WERI-Rb-1 (cell line): ENCODE results near the gene CENPK.

Experiments
- DNase-seq: peaks from one replicate; pipeline ENCODE4 v3.0.0-alpha.2; 2020
- H3K27ac ChIP-seq: fragments of 250-450 bp; sonication (Bioruptor Pico); 2 replicates; pipeline ENCODE4 v1.5.1; 2020; ENCODE audit warnings: mild to moderate bottlenecking, moderate library complexity
- H3K27me3 ChIP-seq: fragments of 250-450 bp; sonication (Bioruptor Pico); 2 replicates; pipeline ENCODE4 v1.5.1; 2021; ENCODE audit warnings: mild to moderate bottlenecking, low read depth, moderate library complexity; ENCODE audit not compliant: insufficient read depth, severe bottlenecking
- H3K36me3 ChIP-seq: fragments of 250-450 bp; sonication (Bioruptor Pico); 2 replicates; pipeline ENCODE4 v1.5.1; 2020; ENCODE audit warnings: mild to moderate bottlenecking, moderate library complexity
- H3K4me3 ChIP-seq: 2 replicates; pipeline ENCODE4 v1.5.1; 2011; ENCODE audit warnings: low read depth, mild to moderate bottlenecking, control low read depth, low read length
- H3K9me3 ChIP-seq: fragments of 250-450 bp; sonication (Bioruptor Pico); 2 replicates; pipeline ENCODE4 v1.5.1; 2021; ENCODE audit warnings: mild to moderate bottlenecking, moderate library complexity; ENCODE audit not compliant: severe bottlenecking
- TF ChIP-seq, protein P1 (sequence below): IDR thresholded peaks from 2 replicates; pipeline ENCODE4 v1.5.1; 2011; ENCODE audit warnings: low read depth, mild to moderate bottlenecking, control low read depth, inconsistent platforms, low read length

CENPK gene

DNA sequence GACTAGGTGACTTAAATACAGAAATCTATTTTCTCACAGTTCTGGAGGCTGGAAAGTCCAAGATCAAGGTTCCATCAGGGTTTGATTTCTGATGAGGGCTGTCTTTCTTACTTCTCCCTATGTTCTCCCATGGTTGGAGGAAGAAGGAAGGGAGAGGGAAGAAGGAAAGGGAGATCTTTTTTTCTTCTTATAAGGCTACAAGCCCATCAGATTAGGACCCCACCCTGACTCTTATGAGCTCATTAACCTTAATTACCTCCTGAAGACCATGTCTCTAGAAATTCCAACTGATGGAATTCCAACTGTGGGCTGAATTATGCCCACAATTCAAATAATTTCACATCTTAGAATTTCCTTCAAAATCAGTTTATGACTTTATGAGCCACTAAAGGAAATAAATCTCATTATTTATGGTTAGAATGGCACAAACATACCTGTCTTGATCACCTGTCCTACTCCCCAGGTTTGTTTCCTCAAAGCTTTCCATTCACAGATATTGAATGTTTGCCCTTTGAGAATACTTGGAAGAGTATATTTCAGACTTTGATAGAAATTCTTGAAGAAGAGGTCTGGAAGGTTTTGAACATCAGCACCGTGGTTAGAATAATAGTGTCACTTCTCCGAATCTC, 7.7 kb upstream of the CENPK start:
- peaks cover 49% of the 10 kb centered on the region for H3K36me3 ChIP-seq

DNA sequence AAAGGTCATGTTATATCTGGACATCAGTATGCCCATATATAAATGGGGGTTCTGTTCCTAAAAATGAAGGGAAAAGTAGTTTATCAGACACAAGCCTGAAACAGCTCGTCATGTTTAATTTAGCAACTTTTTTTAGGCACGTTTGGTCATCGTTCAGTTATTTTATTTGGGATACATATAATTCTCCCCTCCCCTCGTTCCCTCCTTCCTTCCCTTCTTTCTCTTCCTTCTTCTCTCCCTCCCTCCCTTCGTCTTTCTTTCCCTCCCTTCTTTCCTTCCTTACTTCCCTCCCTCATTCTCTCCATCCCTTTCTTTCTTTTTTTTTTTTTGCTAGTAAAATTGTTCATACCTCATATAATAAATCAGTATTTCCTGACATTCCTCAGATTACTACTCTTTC, 3.5 kb upstream of the CENPK start:
- Histone ChIP-seq H3K36me3 (peaks cover 29% of the 10 kb centered on the region), H3K27me3 (no peaks in the 10 kb centered on the region), H3K9me3 (no peaks in the 10 kb centered on the region), H3K27ac (no peak overlapping the region), H3K4me3 (no peak overlapping the region)
- TF ChIP-seq, protein P1, sequence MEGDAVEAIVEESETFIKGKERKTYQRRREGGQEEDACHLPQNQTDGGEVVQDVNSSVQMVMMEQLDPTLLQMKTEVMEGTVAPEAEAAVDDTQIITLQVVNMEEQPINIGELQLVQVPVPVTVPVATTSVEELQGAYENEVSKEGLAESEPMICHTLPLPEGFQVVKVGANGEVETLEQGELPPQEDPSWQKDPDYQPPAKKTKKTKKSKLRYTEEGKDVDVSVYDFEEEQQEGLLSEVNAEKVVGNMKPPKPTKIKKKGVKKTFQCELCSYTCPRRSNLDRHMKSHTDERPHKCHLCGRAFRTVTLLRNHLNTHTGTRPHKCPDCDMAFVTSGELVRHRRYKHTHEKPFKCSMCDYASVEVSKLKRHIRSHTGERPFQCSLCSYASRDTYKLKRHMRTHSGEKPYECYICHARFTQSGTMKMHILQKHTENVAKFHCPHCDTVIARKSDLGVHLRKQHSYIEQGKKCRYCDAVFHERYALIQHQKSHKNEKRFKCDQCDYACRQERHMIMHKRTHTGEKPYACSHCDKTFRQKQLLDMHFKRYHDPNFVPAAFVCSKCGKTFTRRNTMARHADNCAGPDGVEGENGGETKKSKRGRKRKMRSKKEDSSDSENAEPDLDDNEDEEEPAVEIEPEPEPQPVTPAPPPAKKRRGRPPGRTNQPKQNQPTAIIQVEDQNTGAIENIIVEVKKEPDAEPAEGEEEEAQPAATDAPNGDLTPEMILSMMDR = no peak
- DNase-seq = no peak

More for the DNA sequence above, 7.7 kb upstream of the CENPK start:
- TF ChIP-seq, protein P1 = no peak
- no peak for DNase-seq
- H3K9me3 ChIP-seq = no peaks in the 10 kb centered on the region
- H3K27me3 ChIP-seq = no peaks in the 10 kb centered on the region
- no peak overlapping the region for H3K4me3 ChIP-seq
- no peak overlapping the region for H3K27ac ChIP-seq

- DNase-seq = no peak
- peak overlapping the region; percentile 96 for H3K27ac ChIP-seq
- peak overlapping the region; percentile 64 for H3K4me3 ChIP-seq
- no peaks in the 10 kb centered on the region for H3K27me3 ChIP-seq
- TF ChIP-seq, protein P1 = no peak
- H3K36me3 ChIP-seq = peaks cover 24% of the 10 kb centered on the region
- H3K9me3 ChIP-seq = no peaks in the 10 kb centered on the region
Measured at GRCh38 chr5:65563777-65564176, 809 bp upstream of the CENPK start.

- H3K27me3 ChIP-seq = no peaks in the 10 kb centered on the region
- H3K27ac ChIP-seq = no peak overlapping the region
- no peaks in the 10 kb centered on the region for H3K9me3 ChIP-seq
- no peak for DNase-seq
- no peak overlapping the region for H3K4me3 ChIP-seq
- peaks cover 61% of the 10 kb centered on the region for H3K36me3 ChIP-seq
- TF ChIP-seq, protein P1 = no peak
Measured at GRCh38 chr5:65556718-65557117, 6.2 kb downstream of the CENPK start.

DNA sequence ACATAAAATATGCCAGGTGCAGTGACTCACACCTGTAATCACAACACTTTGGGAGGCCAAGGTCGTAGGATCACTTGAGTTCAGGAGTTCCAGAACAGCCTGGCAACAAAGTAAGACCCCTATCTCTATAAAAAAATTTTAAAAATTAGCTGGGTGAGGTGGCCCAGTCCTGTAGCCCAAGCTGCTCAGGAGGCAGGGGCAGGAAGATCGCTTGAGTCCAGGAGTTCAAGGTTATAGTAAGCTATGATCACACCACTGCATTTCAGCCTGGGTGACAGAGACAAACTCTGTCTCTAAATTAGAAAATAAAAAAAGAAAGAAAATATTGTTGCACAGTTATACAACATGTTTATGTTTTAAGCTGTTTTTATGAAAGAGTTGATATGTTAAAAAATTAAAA, 6.8 kb downstream of the CENPK start:
- H3K36me3 ChIP-seq = peaks cover 65% of the 10 kb centered on the region
- TF ChIP-seq, protein P1 = no peak
- no peaks in the 10 kb centered on the region for H3K9me3 ChIP-seq
- no peak overlapping the region for H3K27ac ChIP-seq
- no peak overlapping the region for H3K4me3 ChIP-seq
- H3K27me3 ChIP-seq = no peaks in the 10 kb centered on the region
- no peak for DNase-seq

DNA sequence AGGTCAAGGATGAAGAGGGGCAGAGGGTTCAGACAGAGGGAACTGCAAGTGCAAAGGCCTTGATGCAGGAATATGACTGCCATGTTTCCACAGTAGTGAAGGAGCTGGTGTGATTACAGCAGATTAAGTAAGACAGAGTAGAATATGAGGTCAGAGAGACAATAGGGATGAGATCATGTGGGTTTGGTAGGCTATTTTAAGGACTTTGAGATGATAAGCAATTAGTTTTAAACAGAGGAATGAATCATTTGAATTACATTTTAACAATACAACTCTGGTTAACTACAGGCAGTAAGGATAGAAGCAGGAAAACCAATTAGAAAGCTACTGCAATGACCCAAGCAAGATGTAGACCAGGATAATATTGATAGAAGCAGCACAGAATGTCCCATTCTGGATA, 7.7 kb downstream of the CENPK start:
- Histone ChIP-seq H3K27me3 (no peaks in the 10 kb centered on the region), H3K36me3 (peaks cover 60% of the 10 kb centered on the region), H3K9me3 (no peaks in the 10 kb centered on the region), H3K27ac (no peak overlapping the region), H3K4me3 (no peak overlapping the region)
- no peak for DNase-seq
- TF ChIP-seq, protein P1 = no peak
